COR-L47 (cell line): ENCODE measurements around the gene DHX16.
"Not testable (repeated sequence)": the region's sequence is repeated elsewhere in the genome, so short reads cannot be mapped to it uniquely, and the experiment has no call there.

Source experiments
- DNase-seq: peaks from one replicate; lab custom pipeline; 2025; lab: John Stamatoyannopoulos, UW

The DHX16 gene

GRCh38 chr6:30672445-30673253 is at the start of gene DHX16:
Gene DHX16 (minus strand): TSS chr6:30673006. CDS start chr6:30672841, 165 bp downstream.
- DNase-seq, result peak; percentile 94

DNA sequence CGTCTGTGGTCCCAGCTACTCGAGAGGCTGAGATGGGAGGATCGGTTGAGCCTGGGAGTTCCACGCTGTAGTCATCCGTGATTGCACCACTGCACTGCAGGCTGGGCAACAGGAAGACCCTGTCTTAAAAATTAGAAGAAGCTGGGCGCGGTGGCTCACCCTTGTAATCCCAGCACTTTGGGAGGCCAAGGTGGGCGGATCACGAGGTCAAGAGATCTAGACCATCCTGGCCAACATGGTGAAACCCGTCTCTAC is 49.1 kb upstream of the DHX16 start:
- not testable (repeated sequence) for DNase-seq

DNA sequence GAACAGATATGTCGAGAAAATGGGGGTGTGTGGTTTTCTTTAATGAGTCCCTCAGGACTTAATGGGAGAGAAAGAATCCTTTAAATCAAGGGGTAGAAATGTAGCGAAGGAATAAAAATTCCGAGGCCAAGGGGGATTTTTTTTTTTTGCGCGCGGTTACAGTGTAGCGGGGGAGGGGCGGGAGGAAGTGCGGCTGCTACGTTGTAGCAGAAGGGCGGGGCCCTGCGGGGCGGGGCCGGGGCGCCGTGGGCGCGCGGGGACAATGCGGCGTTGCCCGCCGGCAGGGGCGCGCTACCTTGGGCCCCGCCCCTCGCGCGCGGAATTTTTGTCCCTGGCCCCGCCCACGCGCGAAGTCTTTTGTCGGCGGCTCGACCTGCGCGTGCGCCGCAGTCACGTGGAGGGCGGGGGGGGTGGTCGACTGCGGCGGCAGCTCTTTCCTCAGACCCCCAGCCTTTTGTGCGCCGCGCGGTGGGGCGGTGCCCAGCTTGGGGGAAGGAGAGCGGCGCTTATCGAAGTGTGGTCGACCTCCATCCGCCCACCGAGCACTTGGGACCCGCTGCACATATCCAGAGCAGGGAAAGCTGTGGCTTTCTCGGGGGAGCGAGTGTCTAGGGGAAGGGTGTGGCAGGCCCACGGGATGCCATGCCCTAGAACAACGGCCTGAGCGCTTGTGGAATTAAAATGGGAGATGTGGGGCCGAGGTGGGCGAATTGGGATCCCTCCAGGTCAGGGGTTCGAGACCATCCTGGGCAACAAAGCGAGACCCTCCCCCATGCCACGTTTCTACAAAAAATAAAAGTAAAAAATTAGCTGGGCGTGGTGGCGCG is 48.6 kb upstream of the DHX16 start:
- peak; percentile 92 for DNase-seq

DNA sequence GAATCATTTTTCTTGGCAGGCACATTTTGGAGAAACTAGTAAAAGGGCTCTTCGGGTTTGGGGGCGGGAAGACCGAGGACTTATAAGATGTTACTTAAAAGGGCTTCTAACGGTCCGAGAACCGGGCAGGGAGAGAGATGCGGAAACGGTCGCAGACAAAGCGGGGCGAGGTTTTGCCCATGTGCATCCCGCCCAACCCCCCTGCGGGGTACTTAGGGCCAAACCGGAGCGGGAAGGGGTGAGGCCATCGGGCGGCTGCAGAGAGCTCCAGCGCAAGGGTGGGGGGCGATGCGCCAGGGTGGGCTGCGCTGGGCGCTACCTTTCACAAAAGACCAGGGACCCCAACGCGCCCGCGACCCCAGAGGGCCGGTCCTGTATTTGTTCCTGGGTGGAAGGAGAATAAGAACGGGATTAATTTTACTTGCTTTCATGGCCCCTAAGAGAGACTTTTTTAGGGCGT is 48.0 kb upstream of the DHX16 start:
- peak; percentile 86 for DNase-seq

DNA sequence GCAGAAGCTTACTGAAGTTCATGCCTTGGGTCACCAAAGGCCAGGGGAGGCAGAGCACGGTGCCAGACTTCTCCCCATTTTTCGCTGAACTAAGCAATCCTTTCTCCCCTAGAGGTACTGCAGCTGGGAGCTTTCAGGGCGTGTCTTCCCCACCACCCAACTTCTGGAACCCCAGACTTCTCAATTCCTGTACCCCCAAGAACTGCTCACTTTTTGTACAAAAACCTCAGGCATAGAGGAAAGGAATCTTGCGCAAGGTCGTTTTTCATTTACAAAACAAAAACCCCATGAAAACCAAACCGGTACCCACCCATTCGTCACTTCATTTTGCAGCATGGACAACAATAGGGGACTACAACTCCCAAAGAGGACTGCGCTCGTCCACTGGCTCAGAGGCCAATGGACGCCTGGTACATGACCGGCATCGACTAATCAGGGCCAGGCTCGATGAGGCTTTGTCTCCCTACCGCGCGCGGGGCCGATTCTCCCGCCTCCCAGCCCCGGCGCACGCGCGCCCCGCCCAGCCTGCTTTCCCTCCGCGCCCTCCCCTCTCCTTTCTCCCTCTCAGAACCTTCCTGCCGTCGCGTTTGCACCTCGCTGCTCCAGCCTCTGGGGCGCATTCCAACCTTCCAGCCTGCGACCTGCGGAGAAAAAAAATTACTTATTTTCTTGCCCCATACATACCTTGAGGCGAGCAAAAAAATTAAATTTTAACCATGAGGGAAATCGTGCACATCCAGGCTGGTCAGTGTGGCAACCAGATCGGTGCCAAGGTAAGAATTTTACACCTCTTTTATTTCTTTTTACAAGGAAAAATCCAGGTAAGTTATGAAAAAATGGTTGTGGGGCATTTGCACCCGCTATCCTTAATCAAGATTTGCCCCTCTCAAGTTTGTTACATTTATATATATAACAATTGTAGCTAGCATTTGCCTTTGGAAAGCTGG is 47.3 kb upstream of the DHX16 start, which contains the start of gene TUBB:
TUBB (plus strand) TSS at position 562 of the 947 bp plus-strand sequence; CDS start at position 717, 155 bp downstream.
- DNase-seq, result peak; percentile 98

DNA sequence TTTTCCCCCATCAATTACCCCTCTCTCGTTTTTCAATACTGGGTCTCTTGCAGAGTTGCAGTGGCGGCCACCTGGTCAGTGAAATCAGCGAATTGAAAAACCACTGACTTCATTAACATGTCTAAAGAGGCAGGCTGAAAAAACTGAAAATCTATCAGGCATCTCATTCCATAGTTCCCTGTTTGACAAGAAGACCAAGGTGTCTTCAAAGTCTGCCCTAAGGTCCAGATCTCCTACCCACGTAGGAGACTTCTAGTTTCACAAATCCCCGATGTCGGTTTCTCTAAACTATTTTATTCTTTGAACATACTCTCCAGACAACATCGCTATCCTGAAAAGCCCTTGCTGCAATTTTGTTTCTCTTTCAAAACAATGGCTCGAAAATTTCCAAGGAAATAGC is 46.5 kb upstream of the DHX16 start:
- DNase-seq, result no peak

- DNase-seq, result not testable (repeated sequence)
Measured at GRCh38 chr6:30717845-30718720, 45.3 kb upstream of the DHX16 start.

GRCh38 chr6:30717129-30717844 is 44.5 kb upstream of the DHX16 start, which contains the start of gene MDC1:
Gene MDC1 (minus strand): TSS chr6:30717281. CDS start chr6:30715175, 2,106 bp downstream.
- DNase-seq, result peak; percentile 100

- no peak for DNase-seq
Measured at GRCh38 chr6:30716879-30717128, 44.0 kb upstream of the DHX16 start.

- no peak for DNase-seq
Measured at GRCh38 chr6:30714263-30714662, 41.5 kb upstream of the DHX16 start.

DNA sequence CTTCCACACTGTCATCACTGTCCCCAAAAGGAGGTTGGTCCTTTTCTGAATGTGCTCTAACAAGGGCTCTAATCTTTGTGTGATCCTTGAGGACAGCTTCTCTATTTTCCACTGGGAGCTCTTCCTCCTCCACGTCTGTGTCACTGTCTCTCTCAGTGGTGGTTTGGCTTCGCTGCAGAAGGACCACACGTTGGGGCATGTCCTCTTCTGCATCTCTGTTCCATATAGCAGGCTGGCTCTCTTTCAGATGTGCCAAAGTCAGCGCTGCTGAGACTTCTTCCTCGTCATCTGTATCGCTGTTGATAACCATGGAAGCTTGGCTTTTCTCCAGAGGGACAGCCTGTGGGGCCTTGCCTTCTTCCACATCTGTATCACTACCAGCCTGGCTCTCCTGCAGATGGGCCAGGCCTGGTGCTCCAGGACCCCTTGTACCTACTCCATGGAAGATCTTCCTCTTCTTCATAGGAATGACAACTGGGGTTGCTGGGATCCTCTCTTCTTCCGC is 39.7 kb upstream of the DHX16 start:
- no peak for DNase-seq

GRCh38 chr6:30711758-30712380 is 39.1 kb upstream of the DHX16 start:
- DNase-seq, result no peak

GRCh38 chr6:30709101-30709868 is 36.5 kb upstream of the DHX16 start:
- DNase-seq, result no peak

GRCh38 chr6:30707281-30707850 is 34.6 kb upstream of the DHX16 start:
- DNase-seq, result peak; percentile 92

GRCh38 chr6:30705620-30706019 is 32.8 kb upstream of the DHX16 start:
- DNase-seq, result no peak

DNA sequence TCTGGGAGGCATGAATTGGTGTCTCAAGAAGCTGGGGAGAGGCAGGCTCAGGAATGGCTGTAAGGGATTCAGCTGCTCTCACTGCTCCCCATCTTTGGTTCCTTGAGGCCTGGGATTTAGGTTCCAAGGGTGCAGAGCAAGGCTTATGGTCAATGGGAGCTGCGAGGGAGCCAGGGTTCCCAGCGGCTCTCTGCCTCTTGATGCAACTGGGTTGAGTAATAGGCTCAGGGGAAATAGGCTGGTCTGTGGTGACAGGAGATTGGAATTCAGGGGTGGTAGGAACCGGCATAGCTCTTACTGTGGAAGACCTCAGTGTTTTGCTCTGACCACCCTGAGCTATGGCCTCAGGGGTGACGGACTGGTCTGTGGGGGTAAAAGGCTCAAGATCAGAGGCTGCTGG is 31.0 kb upstream of the DHX16 start:
- DNase-seq, result no peak

- DNase-seq, result no peak
Measured at GRCh38 chr6:30703011-30703410, 30.2 kb upstream of the DHX16 start.

DNA sequence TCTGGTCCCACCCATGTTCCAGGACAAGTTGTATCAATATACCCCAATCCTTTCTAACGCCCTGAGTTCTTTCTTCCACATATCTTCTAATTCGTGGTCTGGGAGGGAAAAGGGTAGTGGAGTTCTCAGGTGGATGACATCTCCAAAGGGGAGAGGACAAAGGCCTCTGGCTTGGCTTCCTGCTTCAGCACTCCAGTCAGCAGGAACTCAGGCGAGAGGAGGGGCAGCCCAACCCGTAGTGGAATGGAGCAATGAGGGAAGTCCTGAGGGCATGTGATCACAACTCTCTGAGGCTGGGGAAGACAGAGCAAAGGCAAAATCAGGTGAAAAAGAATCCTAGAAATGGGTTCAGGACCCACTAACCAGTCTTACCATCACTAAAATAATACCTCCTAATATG is 27.5 kb upstream of the DHX16 start:
- DNase-seq, result no peak

DNA sequence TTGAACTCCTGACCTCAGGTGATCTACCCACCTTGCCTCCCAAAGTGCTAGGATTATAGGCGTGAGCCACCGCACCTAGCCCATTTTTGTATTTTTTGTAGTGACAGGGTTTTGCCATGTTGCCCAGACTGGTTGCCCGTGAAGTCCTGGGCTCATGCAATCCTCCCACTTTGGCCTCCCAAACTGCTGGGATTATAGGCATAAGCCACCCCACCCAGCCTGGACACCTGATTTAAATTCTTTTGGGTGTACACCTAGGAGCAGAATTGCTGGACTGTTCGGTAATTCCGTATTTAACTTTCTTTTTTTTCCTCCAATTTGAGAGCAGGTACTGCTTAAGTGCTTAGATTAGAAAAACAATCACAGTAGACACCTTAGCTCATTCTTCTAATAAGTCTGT is 23.6 kb upstream of the DHX16 start:
- no peak for DNase-seq
